H9 (cell line): ENCODE results near the gene PEX19. TPM values are rescaled to one million over a fixed set of nuclear protein-coding genes. Genes with fewer than 3 reads are reported as not detected.

Experiments
- DNase-seq: peaks from one replicate; pipeline ENCODE4 v3.0.0-alpha.2; 2017
- H2AFZ ChIP-seq: one replicate; pipeline ENCODE4 v1.6.1; 2013; ENCODE audit warnings: mild to moderate bottlenecking, low read length, control low read depth, moderate library complexity
- H2AK5ac ChIP-seq: 2 replicates; pipeline ENCODE4 v1.6.1; 2013; ENCODE audit warnings: low read length, control low read depth, mixed read lengths; ENCODE audit not compliant: insufficient read length
- H2BK120ac ChIP-seq: one replicate; pipeline ENCODE4 v1.6.1; 2013; ENCODE audit warnings: low read depth, mild to moderate bottlenecking, low read length, control low read depth, inconsistent platforms; ENCODE audit not compliant: poor library complexity, severe bottlenecking
- H2BK12ac ChIP-seq: 2 replicates; pipeline ENCODE4 v1.6.1; 2013; ENCODE audit warnings: low read length, control low read depth, mixed read lengths, low read depth; ENCODE audit not compliant: insufficient read length
- H2BK15ac ChIP-seq: 2 replicates; pipeline ENCODE4 v1.6.1; 2013; ENCODE audit warnings: low read depth, low read length, control low read depth
- H2BK20ac ChIP-seq: one replicate; pipeline ENCODE4 v1.6.1; 2013; ENCODE audit warnings: low read depth, mild to moderate bottlenecking, low read length, control low read depth, inconsistent platforms; ENCODE audit not compliant: poor library complexity, severe bottlenecking
- H2BK5ac ChIP-seq: 2 replicates; pipeline ENCODE4 v1.6.1; 2013; ENCODE audit warnings: low read length, control low read depth, mixed read lengths; ENCODE audit not compliant: insufficient read length
- H3K14ac ChIP-seq: 2 replicates; pipeline ENCODE4 v1.6.1; 2013; ENCODE audit warnings: low read length, control low read depth; ENCODE audit not compliant: insufficient read depth
- H3K18ac ChIP-seq: 2 replicates; pipeline ENCODE4 v1.6.1; 2013; ENCODE audit warnings: low read depth, mild to moderate bottlenecking, mixed read lengths, low read length, control low read depth; ENCODE audit not compliant: insufficient read length
- H3K23ac ChIP-seq: 2 replicates; pipeline ENCODE4 v1.6.1; 2013; ENCODE audit warnings: low read length, control low read depth, mixed read lengths, low read depth; ENCODE audit not compliant: insufficient read length
- H3K23me2 ChIP-seq: 2 replicates; pipeline ENCODE4 v1.6.1; 2013; ENCODE audit warnings: low read depth, mild to moderate bottlenecking, mixed read lengths, low read length, control low read depth; ENCODE audit not compliant: insufficient read length, poor library complexity, severe bottlenecking
- H3K27ac ChIP-seq: 2 replicates; pipeline ENCODE4 v1.5.1; 2013; ENCODE audit warnings: low read length, control low read depth, mixed read lengths, low read depth; ENCODE audit not compliant: insufficient read length
- H3K27me3 ChIP-seq: 2 replicates; pipeline ENCODE4 v1.6.1; 2013; ENCODE audit warnings: low read length, control low read depth, inconsistent platforms; ENCODE audit not compliant: insufficient read depth
- H3K4ac ChIP-seq: 2 replicates; pipeline ENCODE4 v1.6.1; 2013; ENCODE audit warnings: low read depth, mild to moderate bottlenecking, control low read depth, inconsistent platforms, low read length, moderate library complexity
- H3K4me1 ChIP-seq: 2 replicates; pipeline ENCODE4 v1.6.1; 2013; ENCODE audit warnings: low read length, control low read depth, inconsistent platforms; ENCODE audit not compliant: insufficient read depth
- H3K4me2 ChIP-seq: 2 replicates; pipeline ENCODE4 v1.6.1; 2013; ENCODE audit warnings: low read length, control low read depth, mixed read lengths; ENCODE audit not compliant: insufficient read length, insufficient read depth
- H3K56ac ChIP-seq: 2 replicates; pipeline ENCODE4 v1.6.1; 2013; ENCODE audit warnings: low read depth, mild to moderate bottlenecking, mixed read lengths, low read length, control low read depth; ENCODE audit not compliant: insufficient read length
- H3K79me1 ChIP-seq: 2 replicates; pipeline ENCODE4 v1.6.1; 2013; ENCODE audit warnings: low read depth, mild to moderate bottlenecking, moderate library complexity, low read length, control low read depth, inconsistent platforms; ENCODE audit not compliant: insufficient read depth, poor library complexity, severe bottlenecking
- H3K79me2 ChIP-seq: 2 replicates; pipeline ENCODE4 v1.6.1; 2013; ENCODE audit warnings: low read length, control low read depth, inconsistent platforms; ENCODE audit not compliant: insufficient read depth
- H3K9ac ChIP-seq: 2 replicates; pipeline ENCODE4 v1.6.1; 2013; ENCODE audit warnings: low read length, control low read depth, mixed read lengths; ENCODE audit not compliant: insufficient read length; ENCODE audit errors: extremely low read depth
- H3K9me3 ChIP-seq: one replicate; pipeline ENCODE4 v1.6.1; 2013; ENCODE audit warnings: low read depth, low read length, inconsistent platforms; ENCODE audit not compliant: control insufficient read depth
- H3T11ph ChIP-seq: one replicate; pipeline ENCODE4 v1.6.1; 2013; ENCODE audit warnings: mild to moderate bottlenecking, low read length, control low read depth, inconsistent platforms
- H4K20me1 ChIP-seq: one replicate; pipeline ENCODE4 v1.6.1; 2013; ENCODE audit not compliant: control insufficient read depth, insufficient read length, insufficient read depth
- H4K5ac ChIP-seq: 2 replicates; pipeline ENCODE4 v1.6.1; 2013; ENCODE audit warnings: low read depth, mild to moderate bottlenecking, mixed read lengths, low read length, control low read depth; ENCODE audit not compliant: insufficient read length
- H4K8ac ChIP-seq: replicated peaks from 2 replicates; pipeline ENCODE4 v1.6.1; 2013; ENCODE audit warnings: low read length, control low read depth, mixed read lengths, low read depth; ENCODE audit not compliant: insufficient read length
- H4K91ac ChIP-seq: 2 replicates; pipeline ENCODE4 v1.6.1; 2013; ENCODE audit warnings: low read depth, mild to moderate bottlenecking, moderate library complexity, mixed read lengths, low read length, control low read depth; ENCODE audit not compliant: insufficient read length
- H3K27ac Mint-ChIP-seq, 3 experiments: 2 replicates in 2 of 3; 3 replicates in 1 of 3; pipeline ENCODE4 v1.8.0; 2020 to 2021; ENCODE audit warnings: mixed read lengths in 3 of 3, mild to moderate bottlenecking in 1 of 3, moderate library complexity in 1 of 3
- H3K27me3 Mint-ChIP-seq: 2 replicates; pipeline ENCODE4 v1.8.0; 2021; ENCODE audit warnings: low read depth, mild to moderate bottlenecking, moderate library complexity, mixed read lengths
- H3K36me3 Mint-ChIP-seq, 3 experiments: 2 replicates in 2 of 3; 3 replicates in 1 of 3; pipeline ENCODE4 v1.8.0; 2020 to 2021; ENCODE audit warnings: low read depth in 3 of 3, mixed read lengths in 3 of 3; ENCODE audit not compliant: insufficient read depth in 1 of 3
- H3K4me1 Mint-ChIP-seq, 2 experiments: 2 replicates each; pipeline ENCODE4 v1.8.0; 2020; ENCODE audit warnings: mixed read lengths in 2 of 2
- H3K4me3 Mint-ChIP-seq, 2 experiments: 2 replicates in 1 of 2; 3 replicates in 1 of 2; pipeline ENCODE4 v1.8.0; 2020 to 2021; ENCODE audit warnings: mild to moderate bottlenecking in 2 of 2, mixed read lengths in 2 of 2, moderate library complexity in 1 of 2
- H3K9me3 Mint-ChIP-seq, 2 experiments: 2 replicates in 1 of 2; 3 replicates in 1 of 2; pipeline ENCODE4 v1.8.0; 2020; ENCODE audit warnings: mild to moderate bottlenecking in 2 of 2, mixed read lengths in 2 of 2, moderate library complexity in 1 of 2
- CTCF ChIP-seq: fragments of 200-600 bp; sonication (generic); conservative IDR thresholded peaks from 3 replicates; pipeline ENCODE4 v1.8.0; 2021; ENCODE audit warnings: antibody characterized with exemption, mild to moderate bottlenecking
- WGBS: extraction: QIAGEN DNeasy Blood & Tissue Kit; methylation state at CpG from one replicate; pipeline ENCODE4 v1.1.7; 2013; ENCODE audit warnings: missing lambda C conversion rate, low lambda C conversion rate, mixed read lengths; ENCODE audit not compliant: insufficient read length; ENCODE audit errors: extremely low coverage; 5-methylcytosine and 5-hydroxymethylcytosine counted together
- total RNA-seq: library from RNA; stranded (reverse); gene quantifications from 2 replicates; pipeline ENCODE4 v1.2.1, GENCODE V29; 2021

Gene PEX19
- total RNA-seq, 1 experiment from 2014 or later = 92.7 TPM

- no peaks in the 10 kb centered on the region for H3K9me3 ChIP-seq
- peaks cover 2 to 11% of the 10 kb centered on the region in 2 experiments; a peak in 3 of 4 replicates for H3K4me1 Mint-ChIP-seq
- H2AK5ac ChIP-seq = no peak overlapping the region
- DNase-seq = no peak
- no peak overlapping the region for H3K4ac ChIP-seq
- H2BK20ac ChIP-seq = no peak overlapping the region
- H3K27ac ChIP-seq = no peak overlapping the region
- no peaks in the 10 kb centered on the region for H4K20me1 ChIP-seq
- no peak for TF ChIP-seq CTCF
- no peak overlapping the region for H4K5ac ChIP-seq
- no peak overlapping the region for H2BK5ac ChIP-seq
- H3K9me3 Mint-ChIP-seq = no peaks in the 10 kb centered on the region
- H3K4me2 ChIP-seq = no peak overlapping the region
- no peak overlapping the region for H3K9ac ChIP-seq
- H3K23ac ChIP-seq = no peak overlapping the region
- no peak overlapping the region for H3K14ac ChIP-seq
- no peak overlapping the region; a peak in 1 of 7 replicates for H3K27ac Mint-ChIP-seq
- no peak overlapping the region for H4K91ac ChIP-seq
- H2BK120ac ChIP-seq = no peak overlapping the region
- WGBS = no CpG with 5 or more reads among the region's 1 CpG
- no peak overlapping the region for H2BK15ac ChIP-seq
- no peak overlapping the region for H3K56ac ChIP-seq
- H3K23me2 ChIP-seq = no peaks in the 10 kb centered on the region
- no peak overlapping the region for H4K8ac ChIP-seq
- no peaks in the 10 kb centered on the region for H3K4me1 ChIP-seq
- H2BK12ac ChIP-seq = no peak overlapping the region
- no peak overlapping the region for H3K18ac ChIP-seq
- H3K79me2 ChIP-seq = peaks cover 3% of the 10 kb centered on the region; the same call in 1 of the 2 replicates
- no peaks in the 10 kb centered on the region for H3K27me3 ChIP-seq
- peaks cover 0 to 31% (median 30%) of the 10 kb centered on the region in 3 experiments; a peak in 5 of 7 replicates for H3K36me3 Mint-ChIP-seq
- no peak overlapping the region for H3K4me3 Mint-ChIP-seq
- H3K79me1 ChIP-seq = no peaks in the 10 kb centered on the region
- no peaks in the 10 kb centered on the region for H3K27me3 Mint-ChIP-seq
- H3T11ph ChIP-seq = no peak overlapping the region
- no peak overlapping the region for H2AFZ ChIP-seq
These were observed 39.5 kb downstream of the PEX19 start for GRCh38 chr1:160245434-160245833.
